Limb (tissue), 2 donors: ENCODE results near the gene C11orf16.
"Not testable (repeated sequence)": the region's sequence is repeated elsewhere in the genome, so short reads cannot be mapped to it uniquely, and the experiment has no call there.

Experiments used
- DNase-seq, 2 donors: peaks; one replicate each; pipeline ENCODE4 v3.0.0-alpha.2; 2016; ENCODE audit errors: extremely low spot score in 2 of 2

C11orf16 gene

GRCh38 chr11:8932564-8933180, at the start of gene C11orf16:
TSS of gene C11orf16 (minus strand) at chr11:8932947. CDS start at chr11:8932308, 639 bp downstream.
- no peak for DNase-seq

GRCh38 chr11:8980485-8980884, 47.7 kb upstream of the C11orf16 start:
- DNase-seq = no peak

- not testable (repeated sequence) for DNase-seq
Measured at GRCh38 chr11:8979365-8979764, 46.6 kb upstream of the C11orf16 start.

- no peak for DNase-seq
Measured at GRCh38 chr11:8973121-8973520, 40.4 kb upstream of the C11orf16 start.

- no peak for DNase-seq
Measured at GRCh38 chr11:8971924-8972316, 39.2 kb upstream of the C11orf16 start.

GRCh38 chr11:8971196-8971923, 38.6 kb upstream of the C11orf16 start:
- no peak for DNase-seq

GRCh38 chr11:8967184-8967583, 34.4 kb upstream of the C11orf16 start:
- no peak for DNase-seq

- peak; percentile 88 to 90 for DNase-seq
Measured at GRCh38 chr11:8964324-8965320, 31.9 kb upstream of the C11orf16 start, which contains the start of gene TMEM9B. TSS of gene TMEM9B (minus strand) at chr11:8964442. CDS start at chr11:8964313, 129 bp downstream.

GRCh38 chr11:8963569-8964323, 31.0 kb upstream of the C11orf16 start:
- no peak for DNase-seq

GRCh38 chr11:8962841-8963240, 30.1 kb upstream of the C11orf16 start:
- DNase-seq = no peak

- no peak for DNase-seq
Measured at GRCh38 chr11:8961401-8961800, 28.7 kb upstream of the C11orf16 start.

- DNase-seq = peak in 1 of 2 donors; percentile 57
Measured at GRCh38 chr11:8959546-8960166, 26.9 kb upstream of the C11orf16 start.

GRCh38 chr11:8956860-8957259, 24.1 kb upstream of the C11orf16 start:
- no peak for DNase-seq

- DNase-seq = no peak
Measured at GRCh38 chr11:8948886-8949285, 16.1 kb upstream of the C11orf16 start.

GRCh38 chr11:8947230-8947943, 14.6 kb upstream of the C11orf16 start:
- no peak for DNase-seq

GRCh38 chr11:8942518-8943066, 9.8 kb upstream of the C11orf16 start, which contains the start of gene ASCL3:
TSS of gene ASCL3 (minus strand) at chr11:8943016. CDS start at chr11:8938161, 4,855 bp downstream.
- DNase-seq = no peak

- DNase-seq = no peak
Measured at GRCh38 chr11:8941341-8942103, 8.8 kb upstream of the C11orf16 start.

- DNase-seq = no peak
Measured at GRCh38 chr11:8937659-8938058, 4.9 kb upstream of the C11orf16 start.

GRCh38 chr11:8937159-8937558, 4.4 kb upstream of the C11orf16 start:
- DNase-seq = no peak
